Measurements from ENCODE around the gene SEC24D.
"Not testable (repeated sequence)": the region's sequence is repeated elsewhere in the genome, so short reads cannot be mapped to it uniquely, and the experiment has no call there.

DNA sequence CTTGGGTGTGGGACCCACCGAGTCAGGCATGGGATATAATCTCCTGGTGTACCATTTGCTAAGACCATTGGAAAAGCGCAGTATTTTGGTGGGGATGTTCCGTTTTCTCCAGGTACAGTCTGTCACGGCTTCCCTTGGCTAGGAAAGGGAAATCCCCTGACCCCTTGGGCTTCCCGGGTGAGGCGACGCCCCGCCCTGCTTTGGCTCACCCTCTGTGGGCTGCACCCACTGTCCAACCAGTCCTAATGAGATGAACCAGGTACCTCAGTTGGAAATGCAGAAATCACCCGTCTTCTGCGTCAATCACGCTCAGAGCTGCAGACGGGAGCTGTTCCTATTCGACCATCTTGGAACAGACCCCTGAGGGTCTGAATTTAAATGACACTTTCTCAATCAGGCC lies 53.0 kb downstream of the SEC24D start:
- TF ChIP-seq, protein P1, sequence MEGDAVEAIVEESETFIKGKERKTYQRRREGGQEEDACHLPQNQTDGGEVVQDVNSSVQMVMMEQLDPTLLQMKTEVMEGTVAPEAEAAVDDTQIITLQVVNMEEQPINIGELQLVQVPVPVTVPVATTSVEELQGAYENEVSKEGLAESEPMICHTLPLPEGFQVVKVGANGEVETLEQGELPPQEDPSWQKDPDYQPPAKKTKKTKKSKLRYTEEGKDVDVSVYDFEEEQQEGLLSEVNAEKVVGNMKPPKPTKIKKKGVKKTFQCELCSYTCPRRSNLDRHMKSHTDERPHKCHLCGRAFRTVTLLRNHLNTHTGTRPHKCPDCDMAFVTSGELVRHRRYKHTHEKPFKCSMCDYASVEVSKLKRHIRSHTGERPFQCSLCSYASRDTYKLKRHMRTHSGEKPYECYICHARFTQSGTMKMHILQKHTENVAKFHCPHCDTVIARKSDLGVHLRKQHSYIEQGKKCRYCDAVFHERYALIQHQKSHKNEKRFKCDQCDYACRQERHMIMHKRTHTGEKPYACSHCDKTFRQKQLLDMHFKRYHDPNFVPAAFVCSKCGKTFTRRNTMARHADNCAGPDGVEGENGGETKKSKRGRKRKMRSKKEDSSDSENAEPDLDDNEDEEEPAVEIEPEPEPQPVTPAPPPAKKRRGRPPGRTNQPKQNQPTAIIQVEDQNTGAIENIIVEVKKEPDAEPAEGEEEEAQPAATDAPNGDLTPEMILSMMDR (IDR thresholded peaks at IDR 0.05; ENCODE audit: low read depth, low read length, poor library complexity, severe bottlenecking), result not testable (repeated sequence)
- not testable (repeated sequence) for TF ChIP-seq EZH2phosphoT487 (IDR thresholded peaks at IDR 0.05; ENCODE audit: borderline replicate concordance, low read length)

Measured in DOHH2 (cell line).